ENCODE data around the gene ATP1A2. TPM values are rescaled to one million over a fixed set of nuclear protein-coding genes. Genes with fewer than 3 reads are reported as not detected.

Gene ATP1A2
- total RNA-seq, 1 donor from 2014 or later = 401 TPM

DNA sequence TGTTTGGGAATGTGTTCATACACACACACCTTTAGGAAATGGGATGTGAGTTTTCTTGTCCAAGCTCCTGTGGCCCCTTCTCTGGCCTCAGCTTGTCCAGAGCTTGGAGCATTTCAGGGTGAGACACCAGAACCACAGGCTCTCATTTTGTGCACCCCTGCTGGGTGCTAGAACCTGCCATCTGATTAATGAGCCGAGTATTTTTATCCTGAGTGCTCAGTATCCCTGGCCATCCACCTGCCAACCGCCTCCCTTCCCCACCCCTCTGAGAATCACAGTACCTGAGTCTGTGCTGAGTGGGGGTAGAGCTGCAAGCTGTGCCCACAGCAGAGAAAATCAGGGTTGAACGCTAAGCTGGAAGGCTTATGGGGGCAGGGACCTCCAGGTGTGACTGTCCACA lies 76.2 kb downstream of the ATP1A2 start:
- TF ChIP-seq CTCF (IDR thresholded peaks at IDR 0.05; ENCODE audit: borderline replicate concordance) = no peak
- Histone ChIP-seq H3K4me3 (no peak overlapping the region), H3K9me3 (replicated peaks) (no peaks in the 10 kb centered on the region), H3K36me3 (no peaks in the 10 kb centered on the region), H3K27ac (replicated peaks) (no peak overlapping the region), H3K27me3 (ENCODE audit: low read depth) (no peaks in the 10 kb centered on the region), H3K4me1 (peaks cover 42% of the 10 kb centered on the region)
- DNase-seq = no peak
- intact Hi-C loops (cut with micrococcal nuclease) = loop anchor here (10.0 kb wide), 1 partner anchor 63 kb away; no protein-coding TSS in a partner anchor

DNA sequence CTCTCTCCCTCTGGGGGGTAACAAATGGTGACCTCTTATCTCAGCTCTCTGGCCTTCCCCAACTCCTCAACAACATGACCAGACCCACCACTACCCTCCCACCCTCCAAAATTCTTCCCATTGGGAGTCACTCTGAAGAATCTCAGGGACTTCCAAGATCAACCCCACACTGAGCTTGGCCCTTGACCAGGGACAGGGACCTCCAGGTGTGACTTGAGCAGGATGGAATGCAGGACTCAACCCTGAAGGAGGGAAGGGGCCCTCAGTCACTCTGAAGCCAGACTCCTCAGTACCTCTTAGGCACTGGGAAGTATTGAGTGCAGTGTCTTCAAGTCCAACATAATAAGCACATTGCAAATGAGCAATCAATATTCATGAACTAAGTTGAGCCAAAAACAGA lies 76.7 kb downstream of the ATP1A2 start:
- DNase-seq = no peak
- Histone ChIP-seq H3K4me3 (no peak overlapping the region), H3K4me1 (peaks cover 45% of the 10 kb centered on the region), H3K27me3 (ENCODE audit: low read depth) (no peaks in the 10 kb centered on the region), H3K9me3 (replicated peaks) (no peaks in the 10 kb centered on the region), H3K36me3 (no peaks in the 10 kb centered on the region), H3K27ac (replicated peaks) (peak overlapping the region; percentile 2)
- TF ChIP-seq CTCF (IDR thresholded peaks at IDR 0.05; ENCODE audit: borderline replicate concordance) = no peak
- intact Hi-C loops (cut with micrococcal nuclease) = loop anchor here (10.0 kb wide), 1 partner anchor 63 kb away; no protein-coding TSS in a partner anchor

Other genes with a start within 250 kb of the ATP1A2 start
- gene CFAP45, start 215.6 kb upstream of the ATP1A2 start, total RNA-seq = 1.1 TPM
- gene TAGLN2, start 190.3 kb upstream of the ATP1A2 start, total RNA-seq = 110 TPM
- 0.25 TPM for gene IGSF9, start 170.1 kb upstream of the ATP1A2 start, total RNA-seq
- not detected for gene SLAMF9, start 161.5 kb upstream of the ATP1A2 start, total RNA-seq
- gene PIGM, start 83.8 kb upstream of the ATP1A2 start, total RNA-seq = 2.5 TPM
- gene KCNJ10, start 45.6 kb upstream of the ATP1A2 start, total RNA-seq = not detected
- 0.05 TPM for gene KCNJ9, start 34.2 kb upstream of the ATP1A2 start, total RNA-seq
- 18.2 TPM for gene IGSF8, start 17.1 kb upstream of the ATP1A2 start, total RNA-seq
- 0.11 TPM for gene ATP1A4, start 35.8 kb downstream of the ATP1A2 start, total RNA-seq
- 39.2 TPM for gene CASQ1, start 74.8 kb downstream of the ATP1A2 start, total RNA-seq
- gene PEA15, start 89.6 kb downstream of the ATP1A2 start, total RNA-seq = 280 TPM
- 162 TPM for gene DCAF8, start 146.8 kb downstream of the ATP1A2 start, total RNA-seq
- gene PEX19, start 169.4 kb downstream of the ATP1A2 start, total RNA-seq = 97.6 TPM
- 90.4 TPM for gene COPA, start 227.5 kb downstream of the ATP1A2 start, total RNA-seq
- gene NCSTN, start 227.6 kb downstream of the ATP1A2 start, total RNA-seq = 53.6 TPM

Measured in left ventricle myocardium inferior (tissue), 1 donor.